ENCODE data around the gene DDX25. TPM values are rescaled to one million over a fixed set of nuclear protein-coding genes. Genes with fewer than 3 reads are reported as not detected.

DDX25 gene
- total RNA-seq, 2 experiments from 2014 or later: 0.27 TPM; not detected in 1

DNA sequence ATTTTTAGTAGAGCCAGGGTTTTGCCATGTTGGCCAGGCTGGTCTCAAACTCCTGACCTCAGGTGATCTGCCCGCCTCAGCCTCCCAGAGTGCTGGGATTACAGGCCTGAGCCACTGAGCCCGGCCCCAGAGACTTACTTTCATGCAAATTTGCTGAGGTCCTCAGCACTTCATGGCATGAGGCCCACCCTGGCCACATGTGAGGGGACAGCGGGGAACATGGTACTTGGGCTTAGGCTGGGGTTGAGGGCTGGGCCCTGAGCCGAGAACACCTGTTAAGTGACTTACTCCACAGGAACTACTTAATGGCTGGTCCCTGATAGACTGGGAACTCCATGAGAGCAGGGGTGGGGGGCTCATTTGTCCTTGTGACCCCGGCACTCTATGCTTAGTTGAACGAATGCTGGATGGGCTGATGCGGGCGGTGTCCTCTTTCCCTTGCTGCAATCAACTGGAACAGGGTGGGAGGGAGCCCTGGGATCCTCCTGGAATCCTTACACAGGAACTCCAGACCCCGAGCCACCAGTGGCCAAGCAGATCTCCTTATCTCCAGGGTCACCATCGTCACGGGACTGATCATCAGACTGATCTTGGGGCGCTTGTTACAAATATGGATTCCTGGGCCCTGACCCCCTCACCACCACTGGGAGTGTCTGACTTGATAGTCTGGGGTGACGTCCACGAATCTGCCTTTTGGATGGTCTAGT lies 42.6 kb downstream of the DDX25 start:
- ChIA-PET POLR2A (no interaction called here), CTCF (interaction anchor here (1.2 kb wide), 1 partner anchor 24 kb away, joined by 4 read pairs; no protein-coding TSS in a partner anchor)

DNA sequence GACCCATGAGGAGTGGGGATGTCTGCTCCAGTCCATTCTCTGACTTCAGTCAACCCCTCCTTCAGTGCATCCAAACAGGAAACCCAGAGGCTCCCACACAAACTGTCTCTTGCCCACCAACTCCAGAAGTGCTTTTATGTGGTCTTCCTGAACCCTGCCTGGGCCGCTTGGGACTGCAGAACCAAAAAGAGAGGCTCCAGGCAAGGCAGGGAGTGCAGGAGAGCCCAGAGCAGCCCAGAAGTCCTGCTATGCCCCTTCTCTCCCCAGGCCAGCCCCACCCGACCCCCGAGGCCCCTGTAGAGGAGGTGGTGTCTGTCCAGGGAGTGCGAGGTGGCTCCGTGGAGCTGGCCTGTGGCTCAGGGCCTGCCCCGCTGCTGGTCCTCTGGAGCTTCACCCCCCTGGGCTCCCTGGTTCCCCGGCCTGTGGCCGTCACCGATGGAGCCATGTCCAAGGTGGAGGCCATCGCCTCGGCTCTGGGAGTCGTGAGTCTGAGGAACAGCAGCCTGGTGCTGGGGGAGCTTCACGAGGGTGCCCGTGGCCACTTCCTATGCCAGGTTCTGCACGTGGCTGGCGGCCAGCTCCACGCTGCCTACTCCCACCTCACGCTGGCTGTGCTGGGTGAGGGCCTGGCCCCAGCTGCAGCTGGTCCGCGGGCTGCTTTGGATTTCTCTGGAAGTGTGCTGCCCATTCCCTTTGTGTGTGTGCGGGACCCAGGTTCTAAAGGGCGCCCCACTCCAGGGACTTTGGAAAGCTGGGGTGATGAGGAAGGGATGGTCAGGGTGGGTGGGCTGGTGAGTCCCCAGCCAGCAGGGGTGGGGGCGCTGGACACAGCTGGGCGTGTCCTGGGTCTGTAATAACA lies 43.3 kb downstream of the DDX25 start:
- POLR2A ChIA-PET: no interaction called here
- CTCF ChIA-PET: no interaction called here

DNA sequence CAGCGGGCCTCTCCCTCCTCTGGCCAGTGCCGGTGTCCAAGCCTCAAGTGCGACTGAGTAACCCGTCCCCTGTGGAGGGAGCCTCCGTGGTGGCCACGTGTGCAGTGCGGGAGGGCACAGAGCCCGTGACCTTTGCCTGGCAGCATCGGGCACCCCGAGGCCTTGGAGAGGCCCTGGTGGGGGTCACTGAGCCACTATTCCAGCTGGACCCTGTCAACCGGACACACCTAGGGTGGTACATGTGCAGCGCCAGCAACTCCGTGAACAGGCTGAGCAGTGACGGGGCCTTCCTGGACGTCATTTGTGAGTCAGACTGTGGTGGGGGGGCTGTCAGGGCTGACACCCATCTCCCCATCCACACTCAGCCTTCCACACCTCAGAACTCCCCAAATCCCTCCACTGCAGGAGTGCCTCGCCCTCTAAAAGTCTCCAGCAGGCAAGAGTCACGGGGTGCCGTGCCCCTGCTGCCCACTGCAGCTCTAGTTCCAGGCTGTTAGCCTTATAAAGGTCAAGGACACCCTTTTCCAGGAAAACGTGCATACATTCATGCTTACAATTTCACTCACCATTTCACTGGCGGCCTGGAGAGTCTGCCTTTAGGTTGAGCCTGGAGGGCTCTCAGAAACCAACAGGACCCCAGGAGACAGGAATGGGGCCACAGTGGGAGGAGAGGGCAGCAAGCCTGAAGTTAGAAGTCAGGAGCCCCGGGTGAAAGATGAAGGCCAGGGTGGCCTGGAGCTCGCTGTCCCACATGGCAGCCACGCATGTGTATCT lies 44.2 kb downstream of the DDX25 start:
- POLR2A ChIA-PET: no interaction called here
- CTCF ChIA-PET: no interaction called here

DNA sequence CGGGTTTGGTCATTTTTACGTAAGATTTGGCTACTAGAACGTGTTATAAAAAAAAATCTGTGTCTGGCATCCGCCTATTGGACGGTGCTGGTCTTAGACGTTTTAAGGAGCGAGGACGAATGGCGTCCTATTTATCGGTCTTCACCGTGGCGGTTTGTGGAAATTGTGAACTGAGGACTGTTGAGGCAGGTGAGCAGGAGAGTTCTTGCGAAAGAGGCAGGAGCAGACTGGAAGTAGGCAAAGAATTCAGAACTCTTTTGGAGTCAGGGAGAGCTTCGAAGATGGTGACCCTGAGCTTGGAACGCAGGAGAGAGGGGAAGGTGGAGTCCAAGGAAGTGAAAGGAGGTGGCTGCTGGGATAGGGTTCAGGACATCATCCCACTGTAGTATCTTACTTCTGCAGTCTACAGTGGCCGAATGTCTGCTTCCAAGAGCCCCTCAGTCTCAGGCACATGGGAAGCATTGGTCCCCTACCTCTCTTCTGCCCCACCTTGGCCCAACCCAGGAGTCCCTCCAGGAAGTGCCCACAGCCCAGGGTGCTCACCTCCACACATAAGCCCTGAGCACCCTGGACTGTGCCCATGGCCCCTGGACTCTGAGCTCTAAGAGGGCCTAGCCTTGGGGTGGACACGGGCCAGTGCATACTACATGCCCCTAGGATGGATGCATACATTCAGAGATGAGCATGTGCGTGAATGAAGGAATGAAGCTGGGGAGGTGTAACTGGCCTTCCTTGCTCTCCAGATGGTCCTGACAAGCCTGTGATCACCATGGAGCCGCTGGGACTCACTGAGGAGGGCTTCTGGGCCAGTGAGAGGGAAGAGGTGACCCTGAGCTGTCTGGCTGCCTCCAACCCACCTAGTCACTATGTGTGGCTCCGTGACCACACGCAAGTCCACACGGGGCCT lies 45.2 kb downstream of the DDX25 start:
- POLR2A ChIA-PET: no interaction called here
- CTCF ChIA-PET: interaction anchor here (0.5 kb wide), 1 partner anchor 13 kb away, joined by 3 read pairs; no protein-coding TSS in a partner anchor

DNA sequence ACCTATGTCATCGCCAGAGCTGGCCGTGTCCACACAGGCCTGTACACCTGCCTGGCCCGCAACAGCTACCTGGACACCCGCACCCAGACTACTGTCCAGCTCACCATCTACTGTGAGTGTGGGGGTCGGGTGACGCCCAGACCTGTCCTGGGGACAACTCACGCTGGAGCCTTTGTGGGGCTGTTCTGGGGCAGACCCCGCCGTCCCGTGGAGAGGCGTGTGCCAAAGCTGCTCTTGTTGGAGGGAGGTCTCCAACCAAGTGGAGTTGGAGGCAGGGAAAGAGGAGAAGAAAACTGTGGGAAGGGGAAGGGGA lies 45.8 kb downstream of the DDX25 start:
- ChIA-PET POLR2A (no interaction called here), CTCF (no interaction called here)

DNA sequence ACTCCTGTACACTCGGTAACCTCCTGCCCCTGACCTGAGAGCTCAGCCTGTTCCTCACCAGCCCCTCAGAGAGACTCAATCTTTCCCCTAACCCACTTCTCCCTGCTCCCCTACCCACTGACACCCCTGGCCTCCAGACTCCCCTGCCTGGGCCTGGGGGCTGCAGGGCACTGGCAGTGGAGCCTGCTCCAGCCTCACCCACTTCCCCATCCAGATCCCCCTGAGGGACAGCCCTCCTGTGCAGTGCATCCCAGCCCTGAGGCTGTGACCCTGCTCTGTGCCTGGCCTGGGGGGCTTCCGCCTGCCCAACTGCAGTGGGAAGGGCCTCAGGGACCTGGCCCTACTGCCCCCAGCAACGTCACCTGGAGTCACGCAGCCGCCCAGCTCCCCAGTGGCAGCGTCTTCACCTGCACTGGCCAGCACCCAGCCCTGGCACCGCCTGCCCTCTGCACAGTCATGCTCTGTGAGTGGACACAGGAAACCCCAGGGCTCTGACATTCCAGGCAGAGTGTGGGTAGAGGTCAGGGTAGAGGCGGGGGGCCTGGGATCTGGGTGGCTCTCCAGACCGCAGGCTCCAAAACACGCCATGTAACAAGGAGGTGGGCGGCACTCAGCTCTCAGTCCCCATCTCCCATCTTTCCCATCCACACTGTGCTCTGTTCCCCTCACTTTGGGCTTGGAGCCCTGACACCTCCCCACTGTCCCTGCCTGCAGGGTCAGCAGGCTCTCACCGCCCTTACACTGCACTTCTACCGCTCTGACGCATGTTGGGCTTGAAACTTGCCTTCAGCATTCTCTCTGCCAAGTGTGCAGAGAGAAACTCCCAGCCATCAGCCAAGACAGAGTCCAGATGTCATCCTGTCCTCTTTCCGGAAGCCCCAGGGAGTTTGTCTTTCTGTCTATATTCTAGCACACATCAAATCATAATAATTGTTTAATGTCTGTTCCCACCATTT lies 46.7 kb downstream of the DDX25 start:
- CTCF ChIA-PET: no interaction called here
- POLR2A ChIA-PET: no interaction called here

DNA sequence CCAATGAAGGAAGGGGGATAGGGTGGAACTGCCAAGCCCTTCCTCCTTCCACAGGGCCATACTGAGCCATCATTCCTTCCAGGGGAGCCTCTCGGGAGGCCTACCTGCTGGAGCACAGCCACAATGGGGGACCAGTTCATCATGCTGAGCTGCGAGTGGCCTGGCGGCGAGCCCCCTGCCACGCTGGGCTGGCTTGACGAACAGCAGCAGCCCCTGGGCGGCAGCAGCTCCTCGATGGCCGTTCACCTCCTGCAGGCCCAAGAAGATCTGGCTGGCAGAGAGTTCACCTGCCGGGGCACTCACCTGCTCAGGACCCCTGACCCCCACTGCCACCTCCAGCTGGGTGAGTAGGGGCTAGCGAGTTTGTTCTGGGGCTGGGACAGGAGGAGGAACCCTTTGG lies 47.4 kb downstream of the DDX25 start:
- CTCF ChIA-PET: no interaction called here
- POLR2A ChIA-PET: no interaction called here

DNA sequence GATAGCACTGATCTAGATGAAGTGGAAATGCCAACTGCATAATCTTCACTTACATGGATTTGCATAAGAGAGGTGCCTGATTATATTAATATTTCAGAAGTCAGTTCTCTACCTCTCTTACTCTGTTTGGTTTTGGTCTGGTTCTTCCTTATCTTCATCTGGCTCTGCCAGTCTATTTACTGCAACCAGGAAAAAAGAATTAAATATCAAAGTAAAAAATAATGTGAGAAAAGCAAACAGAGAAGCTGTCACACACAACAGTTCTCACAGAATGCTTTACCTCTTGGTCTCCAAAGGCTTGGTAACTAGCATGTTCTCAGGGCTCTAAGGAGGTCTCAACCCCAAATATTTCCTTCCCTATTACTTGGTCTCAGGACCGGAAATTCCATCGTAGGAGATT lies 48.3 kb downstream of the DDX25 start:
- ChIA-PET POLR2A (no interaction called here), CTCF (no interaction called here)

DNA sequence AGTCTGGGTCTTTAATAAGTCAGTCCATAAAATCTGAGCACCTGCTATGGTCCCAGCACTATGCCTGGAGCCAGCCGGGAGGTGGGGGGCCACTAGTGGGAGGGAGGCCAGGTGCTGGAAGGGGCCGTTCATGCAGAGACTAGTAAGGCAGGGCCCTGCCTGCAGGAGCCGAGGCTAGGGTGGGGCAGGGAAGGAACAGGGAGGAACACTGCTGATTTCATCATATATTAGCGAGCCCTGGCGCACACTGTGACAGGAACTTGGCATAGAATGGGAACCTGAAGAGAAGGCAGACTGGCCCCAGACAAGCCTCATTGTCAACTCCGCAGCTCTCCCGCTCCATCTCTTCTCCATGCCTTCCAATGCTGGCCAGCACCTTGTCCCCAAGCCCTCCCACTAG lies 48.7 kb downstream of the DDX25 start:
- ChIA-PET CTCF (no interaction called here), POLR2A (no interaction called here)

DNA sequence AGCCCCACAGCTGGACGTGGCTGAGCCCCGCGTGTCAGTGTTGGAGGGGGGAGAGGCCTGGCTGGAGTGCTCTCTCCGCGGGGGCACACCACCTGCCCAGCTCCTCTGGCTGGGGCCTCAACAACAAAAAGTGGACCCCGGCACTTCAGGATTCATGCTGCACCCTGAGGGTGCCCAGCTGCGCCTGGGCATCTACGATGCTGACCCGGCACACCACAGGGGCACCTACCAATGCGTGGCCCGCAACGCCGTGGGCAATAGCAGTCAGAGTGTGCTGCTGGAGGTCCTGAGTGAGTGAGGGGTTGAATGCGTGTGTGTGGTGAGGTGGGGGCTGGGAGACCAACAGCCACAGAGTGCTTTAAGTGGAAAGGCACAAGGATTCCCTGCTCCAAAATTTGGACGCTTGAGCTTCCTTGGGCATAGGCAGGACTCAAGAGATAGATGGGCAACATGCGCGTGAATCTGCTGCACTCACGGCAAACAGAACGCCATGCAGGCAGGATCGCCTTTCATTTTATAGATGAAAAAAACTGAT lies 49.2 kb downstream of the DDX25 start:
- POLR2A ChIA-PET: no interaction called here
- CTCF ChIA-PET: no interaction called here

DNA sequence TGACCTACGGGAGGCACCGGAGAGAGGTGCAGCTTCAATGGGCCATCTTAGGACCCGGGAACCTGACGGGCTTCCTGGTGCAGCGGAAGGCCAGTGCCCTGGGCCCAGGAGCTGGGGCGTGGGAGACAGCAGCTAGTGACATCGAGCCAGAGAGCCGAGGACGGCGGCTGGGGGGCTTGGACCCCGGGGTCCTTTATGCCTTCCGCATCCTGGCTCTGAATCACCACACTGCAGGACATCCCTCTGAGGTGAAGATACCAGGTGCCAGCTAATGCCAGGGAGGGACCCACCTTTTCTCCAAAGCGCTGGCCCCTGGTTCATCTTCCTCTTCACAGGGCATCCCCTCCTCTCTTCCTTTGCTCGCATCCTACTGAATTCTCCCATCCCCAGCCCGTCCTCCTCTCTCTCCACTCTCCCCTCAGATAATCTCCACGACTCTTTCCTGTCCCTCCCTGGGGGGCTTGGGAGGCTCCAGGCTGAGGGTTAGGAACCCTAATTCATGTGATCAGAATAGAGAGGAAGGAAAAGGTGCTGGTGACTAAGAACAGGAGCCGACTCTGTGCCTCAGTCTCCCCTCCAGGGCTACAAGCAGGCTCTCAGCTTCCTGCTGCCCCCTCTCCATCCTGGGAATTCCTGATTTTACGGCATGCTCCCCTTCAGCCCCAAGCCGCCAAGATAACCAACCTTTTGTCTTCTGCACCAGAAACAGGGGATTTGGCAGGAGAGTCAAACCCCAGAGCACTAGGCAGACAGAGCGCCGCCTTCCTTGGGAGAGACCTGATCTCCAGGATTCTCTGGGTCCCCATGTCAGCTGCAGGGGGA lies 50.0 kb downstream of the DDX25 start:
- CTCF ChIA-PET: interaction anchor here (0.6 kb wide), 1 partner anchor 17 kb away, joined by 3 read pairs; no protein-coding TSS in a partner anchor
- POLR2A ChIA-PET: no interaction called here

DNA sequence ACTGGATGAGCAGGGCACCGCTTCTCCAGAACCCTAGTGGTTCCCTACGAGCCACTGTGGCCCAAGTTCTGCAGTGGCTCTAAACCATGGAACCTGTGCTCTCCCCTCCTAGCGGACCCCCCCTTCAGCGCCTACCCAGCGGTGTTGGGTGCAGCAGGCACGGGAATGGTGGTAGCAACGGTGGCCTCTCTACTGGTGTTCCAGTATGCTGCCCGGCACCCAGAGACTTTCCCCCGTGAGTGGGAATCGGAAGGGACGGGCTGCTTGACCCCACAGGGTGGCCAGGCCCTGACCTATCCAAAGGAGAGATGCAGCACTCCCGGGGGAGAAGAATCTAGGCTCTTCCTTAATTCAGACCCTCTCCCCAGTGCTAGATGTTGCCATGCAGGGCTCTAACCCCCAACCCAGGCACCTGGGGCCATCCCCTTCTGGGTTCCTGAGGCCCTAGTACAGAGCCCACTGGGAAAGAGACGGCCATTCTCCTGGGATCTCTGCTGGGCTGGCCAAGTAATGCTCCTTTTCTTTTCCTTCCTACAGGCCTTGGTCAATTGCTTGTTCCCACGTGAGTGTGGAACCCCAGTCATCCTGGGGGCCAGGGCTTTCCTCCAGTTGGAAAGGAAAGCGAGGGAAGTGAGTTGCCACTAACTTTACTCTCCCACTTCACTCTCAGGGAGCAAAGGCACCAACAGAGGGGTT lies 50.8 kb downstream of the DDX25 start:
- CTCF ChIA-PET: no interaction called here
- POLR2A ChIA-PET: no interaction called here

DNA sequence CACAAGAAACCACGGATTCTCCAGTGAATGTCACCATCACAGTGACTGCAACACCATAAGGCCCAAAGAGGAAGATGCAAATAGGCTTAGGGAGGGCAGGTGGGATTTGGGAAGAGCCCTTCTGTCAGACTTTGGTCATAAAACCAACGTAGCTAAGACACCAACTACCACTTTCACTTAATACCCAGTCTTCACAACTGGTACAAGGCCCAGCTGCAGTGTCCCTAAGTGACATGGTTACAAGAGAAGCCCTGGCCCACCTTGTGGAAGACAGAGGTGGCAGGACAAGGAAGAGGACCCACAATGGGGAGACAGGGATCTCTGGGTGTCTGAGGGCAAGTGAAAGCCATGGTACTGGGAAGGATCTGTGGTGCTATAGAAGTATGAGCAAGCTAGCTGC lies 51.5 kb downstream of the DDX25 start:
- CTCF ChIA-PET: no interaction called here
- POLR2A ChIA-PET: no interaction called here

DNA sequence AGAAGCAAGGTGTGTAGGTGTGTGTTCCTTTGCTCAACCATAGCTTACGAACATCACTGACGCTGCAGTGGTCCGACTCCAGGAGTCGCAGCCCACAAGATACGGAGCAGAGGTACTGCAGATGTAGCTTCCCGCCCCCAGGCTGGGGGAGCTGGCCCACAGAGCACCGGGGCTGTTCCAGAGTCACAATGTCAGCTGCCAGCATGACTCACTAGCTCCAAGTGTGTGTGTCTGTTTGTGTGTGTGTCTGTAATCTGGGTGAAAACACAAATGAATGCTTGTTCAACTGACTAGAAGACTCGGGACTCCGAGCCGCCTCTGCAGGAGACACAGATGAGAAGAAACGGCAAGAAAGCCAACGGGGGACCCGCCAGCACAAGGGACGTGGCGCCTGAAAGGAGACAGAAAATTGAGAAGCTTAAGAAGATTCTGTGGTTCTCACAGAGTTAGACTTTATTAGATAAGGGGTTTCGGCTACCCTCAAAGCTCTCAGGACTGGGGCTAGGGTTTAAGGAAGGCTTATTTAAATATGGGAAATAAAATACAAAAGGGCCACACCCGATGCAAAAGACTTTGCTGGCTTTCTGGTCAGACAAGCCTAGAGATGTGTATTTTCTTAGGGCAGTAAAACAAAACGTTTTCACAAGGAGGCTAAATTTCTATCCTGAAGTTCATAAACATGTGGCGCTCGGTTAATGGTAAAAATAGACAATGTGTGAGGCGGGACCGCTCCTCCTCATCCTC lies 52.3 kb downstream of the DDX25 start:
- CTCF ChIA-PET: no interaction called here
- POLR2A ChIA-PET: no interaction called here

DNA sequence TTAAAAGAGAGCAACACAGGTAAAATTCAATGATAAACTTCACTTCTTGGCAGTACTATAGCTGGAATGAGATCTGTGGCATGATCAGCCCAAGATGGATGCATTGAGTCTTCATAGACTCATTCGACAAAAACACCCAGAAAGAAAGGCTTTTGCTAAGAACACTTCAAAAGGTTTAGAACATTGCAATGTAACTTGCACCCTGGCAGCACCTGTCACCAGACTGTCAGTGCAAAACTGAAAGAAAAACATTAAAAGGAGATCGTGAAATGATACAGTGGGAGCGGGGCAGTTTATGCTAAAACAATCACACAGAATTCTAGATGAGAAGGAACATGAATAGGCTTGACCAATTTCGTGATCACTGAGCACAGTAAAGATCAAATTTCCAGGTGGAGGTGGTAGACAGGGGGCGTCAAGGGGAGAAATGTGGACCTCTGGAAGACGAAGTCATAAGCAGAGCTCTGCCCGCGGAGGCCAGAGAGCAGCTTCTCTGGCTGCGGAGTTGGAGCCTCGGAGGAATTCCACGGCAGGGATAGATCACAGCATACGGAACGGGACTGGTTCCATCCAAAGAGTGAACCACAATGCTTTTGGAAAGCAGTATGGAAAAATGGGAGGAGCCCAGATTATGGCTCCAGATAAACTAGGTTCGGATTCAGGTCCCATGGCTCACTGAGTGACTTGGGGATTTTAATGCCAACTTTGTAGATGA lies 53.5 kb downstream of the DDX25 start:
- CTCF ChIA-PET: no interaction called here

DNA sequence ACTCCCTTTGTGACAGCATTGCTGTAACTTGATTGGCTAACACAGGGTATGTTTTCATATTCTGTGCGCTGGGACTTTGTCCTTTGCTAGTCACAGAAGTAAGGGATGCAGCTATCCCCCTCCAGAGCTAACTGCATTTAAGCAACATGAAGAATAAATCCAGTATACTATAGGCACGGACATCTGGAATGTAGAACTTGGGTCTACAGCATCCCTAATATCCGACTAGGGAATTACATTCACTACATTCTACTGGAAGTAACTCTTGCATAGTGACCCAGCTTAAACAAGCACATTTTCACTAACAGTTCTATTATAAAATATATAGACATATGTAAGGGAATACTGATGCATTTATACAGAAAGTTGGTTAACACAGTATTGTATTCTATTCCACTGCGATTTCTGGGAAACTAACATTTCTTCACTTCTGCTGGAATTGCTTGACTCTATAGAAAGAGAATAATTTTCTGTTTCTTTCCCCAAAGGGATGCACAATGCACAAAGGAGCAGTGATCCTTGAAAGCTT lies 54.6 kb downstream of the DDX25 start:
- ChIA-PET POLR2A (no interaction called here), CTCF (interaction anchor here (1.6 kb wide), 1 partner anchor 15 kb away, joined by 3 read pairs; no protein-coding TSS in a partner anchor)

More for the DNA sequence above, 53.5 kb downstream of the DDX25 start:
- POLR2A ChIA-PET: no interaction called here
